ENCODE data around the gene SGSM1. TPM values are rescaled to one million over a fixed set of nuclear protein-coding genes. Genes with fewer than 3 reads are reported as not detected.

Gene SGSM1
- total RNA-seq, 2 experiments from 2014 or later = 0.12 to 0.17 TPM

DNA sequence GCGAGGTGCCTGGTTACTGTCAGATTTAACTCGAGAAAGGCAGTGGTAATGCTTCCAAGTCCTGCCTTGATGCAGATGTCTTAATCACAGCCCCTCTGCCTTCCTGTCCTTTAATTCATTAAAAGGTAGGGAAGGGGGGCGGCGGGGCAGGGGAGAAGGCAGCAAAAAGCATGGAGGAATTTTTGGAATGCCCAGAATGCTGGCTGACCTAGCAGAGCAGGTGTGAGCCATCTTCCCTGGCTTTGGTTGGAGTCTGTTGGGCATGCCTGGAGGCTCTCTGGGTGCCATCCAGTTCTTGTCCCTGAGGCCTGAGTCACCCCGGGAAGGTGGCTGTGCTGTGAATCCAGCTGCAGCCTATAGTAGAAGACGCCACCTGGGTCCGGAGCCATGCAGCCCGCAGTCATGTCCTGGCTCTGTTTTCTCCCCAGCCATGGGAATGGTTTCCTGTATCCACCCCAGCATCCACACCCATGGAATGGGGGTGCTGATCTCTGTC is 162.1 kb downstream of the SGSM1 start:
- intact Hi-C loops (cut with micrococcal nuclease) = no loop called here
- no peak overlapping the region for H3K27ac Mint-ChIP-seq
- H3K9me3 Mint-ChIP-seq = no peaks in the 10 kb centered on the region
- no peaks in the 10 kb centered on the region for H3K36me3 Mint-ChIP-seq (ENCODE audit: low read depth)
- H3K27me3 Mint-ChIP-seq (ENCODE audit: low read depth) = no peaks in the 10 kb centered on the region
- no peak overlapping the region for H3K4me3 Mint-ChIP-seq
- CTCF ChIA-PET = interaction anchor here (1.0 kb wide), 1 partner anchor 88 kb away, joined by 3 read pairs; no protein-coding TSS in a partner anchor
- no peak for DNase-seq
- no peaks in the 10 kb centered on the region for H3K4me1 Mint-ChIP-seq (ENCODE audit: low read depth)

DNA sequence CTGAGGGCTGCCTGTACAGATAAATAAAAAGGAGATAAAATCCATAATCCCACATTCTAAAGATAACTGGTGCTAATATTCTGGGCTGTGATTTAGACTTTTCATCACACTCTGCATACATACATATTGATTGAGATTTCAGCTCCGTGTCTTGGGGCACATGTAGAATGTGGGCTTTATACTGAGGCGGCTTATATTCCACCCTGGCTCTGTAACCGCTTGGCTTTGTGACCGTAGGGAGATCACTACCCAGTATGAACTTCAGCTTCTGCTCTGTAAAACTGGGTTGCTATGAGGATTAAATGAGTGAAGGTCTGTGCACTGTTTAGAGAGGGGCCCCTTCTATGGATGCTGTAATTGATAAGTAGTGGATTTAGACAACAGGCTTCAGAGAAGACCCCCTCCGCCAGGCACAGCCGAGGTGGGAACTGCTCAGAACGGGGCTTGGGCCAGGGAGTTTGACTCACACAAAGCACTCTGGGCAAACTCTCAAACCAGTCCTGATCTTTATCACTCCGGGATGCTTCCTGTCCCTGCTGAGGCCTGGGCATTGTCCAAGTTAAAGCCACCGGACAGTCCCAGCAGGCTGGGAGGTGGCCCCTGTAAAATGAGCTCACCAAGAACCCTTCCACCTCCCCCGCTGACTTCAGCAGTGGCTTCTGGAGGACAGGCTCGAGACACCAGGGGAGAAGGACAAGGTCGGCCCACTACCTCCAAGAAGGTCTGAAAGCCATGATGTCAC is 163.7 kb downstream of the SGSM1 start:
- no peak overlapping the region for H3K27ac Mint-ChIP-seq
- no peak overlapping the region for H3K4me3 Mint-ChIP-seq
- no peaks in the 10 kb centered on the region for H3K9me3 Mint-ChIP-seq
- no peaks in the 10 kb centered on the region for H3K4me1 Mint-ChIP-seq (ENCODE audit: low read depth)
- no peaks in the 10 kb centered on the region for H3K36me3 Mint-ChIP-seq (ENCODE audit: low read depth)
- H3K27me3 Mint-ChIP-seq (ENCODE audit: low read depth) = no peaks in the 10 kb centered on the region
- intact Hi-C loops (cut with micrococcal nuclease) = no loop called here
- DNase-seq = no peak
- CTCF ChIA-PET = no interaction called here

DNA sequence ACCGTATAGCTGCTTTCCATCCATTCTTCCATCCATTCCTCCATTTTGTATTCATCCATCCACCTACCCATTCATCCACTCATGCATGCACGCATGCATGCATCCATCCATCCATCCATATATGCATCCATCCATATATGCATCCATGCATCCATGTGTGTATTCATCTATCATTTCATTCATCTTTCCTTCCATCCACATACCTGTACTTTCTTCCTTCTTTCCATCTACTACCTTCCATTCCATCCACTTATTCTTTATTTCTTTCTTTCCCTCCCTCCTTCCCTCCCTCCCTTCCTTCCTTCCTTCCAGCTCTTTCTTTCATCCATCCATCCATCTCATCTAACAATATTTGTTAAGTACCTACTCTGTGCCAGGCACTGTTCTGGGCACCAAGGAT is 166.4 kb downstream of the SGSM1 start:
- Mint-ChIP-seq H3K4me3 (no peak overlapping the region), H3K4me1 (ENCODE audit: low read depth) (no peaks in the 10 kb centered on the region), H3K27me3 (ENCODE audit: low read depth) (no peaks in the 10 kb centered on the region), H3K27ac (no peak overlapping the region), H3K9me3 (no peaks in the 10 kb centered on the region), H3K36me3 (ENCODE audit: low read depth) (no peaks in the 10 kb centered on the region)
- intact Hi-C loops (cut with micrococcal nuclease) = no loop called here
- no peak for DNase-seq
- CTCF ChIA-PET = no interaction called here

DNA sequence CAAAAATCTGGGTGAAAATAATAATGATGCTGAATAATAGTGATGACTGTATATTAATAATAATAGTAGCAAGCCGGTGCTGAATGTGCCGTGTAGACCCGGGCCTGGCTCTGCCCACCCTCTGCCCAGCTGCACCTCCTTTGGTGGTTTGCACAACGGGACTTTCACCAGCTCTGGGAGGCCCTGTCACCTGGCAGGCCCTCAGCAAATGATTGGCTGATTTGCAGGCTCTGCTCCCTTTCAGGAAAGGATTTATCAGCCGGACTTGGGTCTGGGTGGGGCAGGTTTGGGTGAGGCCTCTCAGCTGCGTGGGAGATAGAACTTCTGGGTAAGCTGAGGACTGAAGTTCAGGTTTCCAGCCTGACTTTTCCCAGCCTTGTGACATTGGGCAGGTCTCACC is 167.9 kb downstream of the SGSM1 start:
- Mint-ChIP-seq H3K27me3 (ENCODE audit: low read depth) (no peaks in the 10 kb centered on the region), H3K27ac (no peak overlapping the region), H3K4me3 (no peak overlapping the region), H3K4me1 (ENCODE audit: low read depth) (no peaks in the 10 kb centered on the region), H3K36me3 (ENCODE audit: low read depth) (no peaks in the 10 kb centered on the region), H3K9me3 (no peaks in the 10 kb centered on the region)
- no peak for DNase-seq
- CTCF ChIA-PET = interaction anchor here (0.9 to 1.0 kb wide), 2 partner anchors 20 to 75 kb away, joined by 3 read pairs; no protein-coding TSS in a partner anchor
- intact Hi-C loops (cut with micrococcal nuclease) = no loop called here

DNA sequence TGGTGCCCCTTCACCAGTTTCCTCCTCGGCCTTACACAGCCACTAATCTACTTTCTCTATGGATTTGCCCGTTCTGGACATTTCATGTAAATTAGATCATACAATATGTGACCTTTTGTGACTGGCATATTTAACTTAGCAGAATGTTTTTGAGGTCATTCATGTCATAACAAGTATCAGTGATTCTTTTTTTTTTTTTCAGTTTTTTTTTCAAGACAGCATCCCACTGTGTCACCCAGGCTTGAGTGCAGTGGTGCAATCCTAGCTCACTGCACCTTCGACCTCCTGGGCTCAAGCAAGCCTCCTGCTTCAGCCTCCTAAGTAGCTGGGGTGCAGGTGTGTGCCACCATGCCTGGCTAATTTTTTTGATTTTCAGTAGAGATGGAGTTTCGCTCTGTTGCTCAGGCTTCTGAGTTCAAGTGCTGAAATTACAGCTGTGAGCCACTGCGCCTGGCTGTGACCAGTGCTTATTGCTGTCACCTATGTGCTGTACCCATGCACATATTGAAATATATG is 169.2 kb downstream of the SGSM1 start:
- Mint-ChIP-seq H3K9me3 (no peaks in the 10 kb centered on the region), H3K27me3 (ENCODE audit: low read depth) (no peaks in the 10 kb centered on the region), H3K36me3 (ENCODE audit: low read depth) (no peaks in the 10 kb centered on the region), H3K27ac (no peak overlapping the region), H3K4me1 (ENCODE audit: low read depth) (no peaks in the 10 kb centered on the region), H3K4me3 (no peak overlapping the region)
- DNase-seq = no peak
- intact Hi-C loops (cut with micrococcal nuclease) = no loop called here
- CTCF ChIA-PET = interaction anchor here (0.7 to 1.1 kb wide), 2 partner anchors 52 to 92 kb away, joined by 3 to 4 read pairs; no protein-coding TSS in a partner anchor

DNA sequence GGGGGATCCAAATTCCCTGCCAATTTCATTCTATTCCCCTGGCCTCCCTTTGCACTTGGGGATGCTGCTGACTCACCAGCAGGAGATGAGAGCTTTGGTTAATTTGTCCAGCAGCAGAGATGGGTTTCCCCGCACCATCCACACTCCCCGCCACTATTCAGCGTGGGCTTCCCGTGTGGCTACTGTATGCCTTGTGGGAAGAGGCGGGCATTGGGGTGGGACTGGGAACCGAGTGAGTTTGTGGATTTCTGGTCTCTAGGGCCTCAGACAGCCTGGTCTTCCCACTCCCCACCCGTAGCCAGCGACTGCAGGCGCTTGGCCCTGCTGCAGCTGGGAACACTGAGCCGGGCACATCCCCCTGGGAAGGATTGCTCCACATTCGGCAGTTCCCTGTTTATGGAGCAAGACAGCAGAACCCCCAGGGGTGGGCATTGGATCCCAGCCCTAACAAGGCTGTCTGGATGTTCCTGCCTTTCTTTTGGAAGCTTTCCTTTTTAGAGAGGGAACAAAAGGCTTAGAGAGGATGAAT is 169.9 kb downstream of the SGSM1 start:
- no peak overlapping the region for H3K4me3 Mint-ChIP-seq
- H3K27me3 Mint-ChIP-seq (ENCODE audit: low read depth) = no peaks in the 10 kb centered on the region
- H3K4me1 Mint-ChIP-seq (ENCODE audit: low read depth) = no peaks in the 10 kb centered on the region
- no peak overlapping the region for H3K27ac Mint-ChIP-seq
- H3K36me3 Mint-ChIP-seq (ENCODE audit: low read depth) = no peaks in the 10 kb centered on the region
- no peaks in the 10 kb centered on the region for H3K9me3 Mint-ChIP-seq
- intact Hi-C loops (cut with micrococcal nuclease) = no loop called here
- DNase-seq = no peak
- CTCF ChIA-PET = interaction anchor here (0.7 to 1.1 kb wide), 2 partner anchors 51 to 92 kb away, joined by 3 to 4 read pairs; no protein-coding TSS in a partner anchor

DNA sequence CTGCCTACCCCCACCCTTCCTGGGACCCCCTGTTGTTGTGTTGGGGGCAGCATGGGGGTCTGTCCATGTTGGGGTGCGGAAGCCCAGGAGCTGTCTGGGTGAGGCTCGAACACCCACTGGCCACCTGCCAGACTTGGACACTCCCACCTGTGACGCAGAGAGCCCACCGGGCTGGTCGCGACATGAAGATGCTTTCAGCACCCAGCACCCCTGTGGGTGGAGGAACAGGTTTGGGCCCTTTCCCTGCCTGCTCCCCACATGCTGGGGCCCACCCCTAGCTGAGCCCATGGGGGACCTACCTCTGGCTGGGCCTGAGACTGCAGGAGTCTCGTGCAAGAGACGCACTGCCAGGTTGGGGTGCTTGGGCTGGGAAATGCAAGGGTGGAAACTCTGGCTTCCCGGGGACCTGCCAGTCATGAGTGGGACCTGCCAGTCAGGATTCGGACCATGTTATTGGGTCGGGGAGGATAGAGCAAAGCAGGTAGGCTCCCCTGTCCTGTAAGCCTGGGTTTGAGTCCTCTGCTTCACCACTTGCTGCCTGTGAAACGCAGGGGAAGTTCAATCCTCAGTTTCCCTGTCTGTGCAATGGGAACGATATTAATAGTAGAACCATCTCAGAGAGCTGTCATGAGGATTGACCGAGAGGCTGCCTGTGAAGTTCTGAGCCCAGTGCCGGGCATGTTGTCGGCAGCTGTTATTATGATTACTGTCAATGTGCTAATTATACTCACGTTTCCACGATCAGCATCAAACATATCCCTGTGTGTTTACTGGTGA is 170.6 kb downstream of the SGSM1 start:
- no peak overlapping the region for H3K27ac Mint-ChIP-seq
- no peaks in the 10 kb centered on the region for H3K9me3 Mint-ChIP-seq
- CTCF ChIA-PET = no interaction called here
- intact Hi-C loops (cut with micrococcal nuclease) = no loop called here
- no peak for DNase-seq
- H3K4me3 Mint-ChIP-seq = no peak overlapping the region
- H3K36me3 Mint-ChIP-seq (ENCODE audit: low read depth) = no peaks in the 10 kb centered on the region
- no peaks in the 10 kb centered on the region for H3K4me1 Mint-ChIP-seq (ENCODE audit: low read depth)
- no peaks in the 10 kb centered on the region for H3K27me3 Mint-ChIP-seq (ENCODE audit: low read depth)

Other genes starting within 250 kb of the SGSM1 start
- under 1 TPM in 1 of 2 experiments, not detected in 1; 0.25 TPM for gene LRRC75B, start 213.1 kb upstream of the SGSM1 start, total RNA-seq
- 10 to 100 TPM; 15.5 to 16.1 TPM for gene GGT1, start 203.0 kb upstream of the SGSM1 start, total RNA-seq
- not detected for gene PIWIL3, start 31.5 kb upstream of the SGSM1 start, total RNA-seq
- not detected for gene LHFPL7, start 140.5 kb downstream of the SGSM1 start, total RNA-seq
- 1 to 10 TPM; 7.3 to 7.4 TPM for gene KIAA1671, start 146.5 kb downstream of the SGSM1 start, total RNA-seq

Measured in activated naive CD4-positive, alpha-beta T cell treated with anti-CD3 and anti-CD28 coated beads for 36 hours (primary cell).